ENCODE results near the gene POLQ.
"Not testable (repeated sequence)": the region's sequence is repeated elsewhere in the genome, so short reads cannot be mapped to it uniquely, and the experiment has no call there.

The POLQ gene

GRCh38 chr3:121418182-121418581 lies 127.6 kb downstream of the POLQ start:
- DNase-seq (ENCODE audit: low spot score), result no peak

DNA sequence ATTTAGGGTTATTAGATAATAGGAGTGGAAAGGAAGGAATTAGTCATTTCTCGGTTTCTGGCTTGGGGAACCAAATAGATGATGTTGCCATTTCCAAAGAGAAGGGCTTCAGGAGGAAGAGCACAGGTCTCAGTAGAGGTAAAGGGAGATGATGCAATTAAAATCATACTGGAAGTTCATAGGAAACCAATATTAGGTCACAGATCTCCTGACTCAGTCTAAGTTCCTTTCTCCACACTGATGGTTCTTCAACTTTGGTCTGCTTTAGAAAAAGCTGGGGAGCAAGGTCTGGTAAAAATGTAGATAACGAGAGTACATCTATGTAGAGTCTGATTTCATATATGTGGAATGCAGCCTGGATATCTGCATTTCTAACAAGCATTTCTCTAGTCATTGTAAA lies 130.9 kb downstream of the POLQ start:
- no peak for DNase-seq (ENCODE audit: low spot score)

DNA sequence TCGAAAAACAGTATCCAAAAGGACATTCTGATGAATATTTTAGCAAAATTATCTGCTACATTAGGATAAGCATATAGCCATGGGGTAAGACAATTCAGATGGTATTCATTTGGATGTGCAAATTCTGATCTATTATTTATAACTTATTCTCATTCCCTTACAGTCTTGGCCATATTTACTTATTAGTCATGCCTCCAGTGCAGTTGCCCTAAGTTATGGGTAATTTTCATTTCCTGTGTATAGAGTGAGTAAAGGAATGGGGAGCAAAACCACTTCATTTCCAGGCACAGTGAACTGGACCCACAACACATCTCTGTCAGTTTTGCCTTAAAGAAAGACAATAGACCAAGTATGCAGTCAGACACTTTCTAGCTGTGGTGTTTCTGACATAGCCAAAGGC lies 134.3 kb downstream of the POLQ start:
- DNase-seq (ENCODE audit: low spot score), result no peak

- DNase-seq (ENCODE audit: low spot score), result no peak
Measured at GRCh38 chr3:121405631-121406030, 140.2 kb downstream of the POLQ start.

- no peak for DNase-seq (ENCODE audit: low spot score)
Measured at GRCh38 chr3:121399820-121400219, 146.0 kb downstream of the POLQ start.

DNA sequence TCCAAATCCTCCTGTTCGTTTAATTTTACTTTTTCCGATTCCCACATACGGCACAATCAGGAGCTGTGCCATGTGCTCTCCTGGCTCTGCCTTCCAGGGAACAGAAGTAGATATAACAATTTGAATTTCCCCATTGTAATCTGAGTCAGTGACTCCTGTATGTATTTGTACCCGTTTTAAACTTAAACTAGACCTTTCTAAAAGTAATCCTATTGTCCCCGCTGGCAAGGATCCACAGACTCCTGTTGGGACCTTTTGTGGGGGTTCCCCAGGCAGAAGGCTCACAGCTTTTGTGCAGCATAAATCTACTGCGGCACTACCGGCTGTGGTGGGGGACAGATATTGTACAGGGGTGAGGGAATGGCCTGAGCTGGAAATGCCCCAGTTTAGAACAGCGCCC lies 147.7 kb downstream of the POLQ start:
- not testable (repeated sequence) for DNase-seq (ENCODE audit: low spot score)

GRCh38 chr3:121395967-121396366 lies 149.8 kb downstream of the POLQ start:
- DNase-seq (ENCODE audit: low spot score), result not testable (repeated sequence)

DNA sequence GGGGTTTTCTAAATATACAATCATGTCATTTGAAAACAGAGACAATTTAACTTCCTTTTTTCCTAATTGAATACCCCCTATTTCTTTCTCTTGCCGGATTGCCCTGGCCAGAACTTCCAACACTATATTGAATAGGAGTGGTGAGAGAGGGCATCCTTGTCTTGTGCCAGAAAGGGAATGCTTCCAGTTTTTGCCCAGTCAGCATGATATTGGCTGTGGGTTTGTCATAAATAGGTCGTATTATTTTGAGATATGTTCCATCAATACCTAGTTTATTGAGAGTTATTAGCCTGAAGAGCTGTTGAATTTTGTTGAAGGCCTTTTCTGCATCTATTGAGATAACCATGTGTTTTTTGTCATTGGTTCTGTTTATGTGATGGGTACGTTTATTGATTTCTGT lies 157.5 kb downstream of the POLQ start:
- DNase-seq (ENCODE audit: low spot score), result not testable (repeated sequence)

Measured in NAMALWA (cell line).